ENCODE measurements around the gene COL13A1.

- TF ChIP-seq POLR2A (IDR thresholded peaks at IDR 0.05) (no peak), CTCF (IDR thresholded peaks at IDR 0.05) (no peak), EP300 (IDR thresholded peaks at IDR 0.05) (no peak), POLR2AphosphoS5 (IDR thresholded peaks at IDR 0.05) (no peak)
Observed at GRCh38 chr10:69826789-69827554, 25.3 kb downstream of the COL13A1 start.
